Central memory CD4-positive, alpha-beta T cell (primary cell): Measurements from ENCODE around the gene STRBP.
"Not testable (repeated sequence)": the region's sequence is repeated elsewhere in the genome, so short reads cannot be mapped to it uniquely, and the experiment has no call there.

ENCODE experiments used
- DNase-seq: peaks from one replicate; pipeline ENCODE4 v3.0.0; 2022

STRBP gene

GRCh38 chr9:123186029-123186428 lies 82.4 kb downstream of the STRBP start:
- not testable (repeated sequence) for DNase-seq

- DNase-seq, result no peak
These were observed 91.4 kb downstream of the STRBP start for GRCh38 chr9:123176949-123177348.

GRCh38 chr9:123175854-123176629 lies 92.3 kb downstream of the STRBP start:
- DNase-seq, result no peak

GRCh38 chr9:123174887-123175518 lies 93.4 kb downstream of the STRBP start:
- DNase-seq, result no peak

- no peak for DNase-seq
These were observed 94.3 kb downstream of the STRBP start for GRCh38 chr9:123174079-123174478.

- DNase-seq, result no peak
These were observed 98.5 kb downstream of the STRBP start for GRCh38 chr9:123169926-123170325.

GRCh38 chr9:123168586-123168985 lies 99.8 kb downstream of the STRBP start:
- no peak for DNase-seq

- DNase-seq, result no peak
These were observed 100.9 kb downstream of the STRBP start for GRCh38 chr9:123167474-123167873.

GRCh38 chr9:123165813-123166212 lies 102.6 kb downstream of the STRBP start:
- no peak for DNase-seq

GRCh38 chr9:123164285-123164684 lies 104.1 kb downstream of the STRBP start:
- no peak for DNase-seq

- DNase-seq, result no peak
These were observed 105.5 kb downstream of the STRBP start for GRCh38 chr9:123162791-123163345.

GRCh38 chr9:123162360-123162759 lies 106.0 kb downstream of the STRBP start:
- no peak for DNase-seq

- no peak for DNase-seq
These were observed 111.2 kb downstream of the STRBP start for GRCh38 chr9:123157221-123157620.

GRCh38 chr9:123150708-123151503 lies 117.5 kb downstream of the STRBP start:
- DNase-seq, result no peak

- no peak for DNase-seq
These were observed 119.3 kb downstream of the STRBP start for GRCh38 chr9:123149067-123149466.

- DNase-seq, result no peak
These were observed 130.2 kb downstream of the STRBP start for GRCh38 chr9:123138163-123138562.

- no peak for DNase-seq
These were observed 133.0 kb downstream of the STRBP start for GRCh38 chr9:123135430-123135829.

- no peak for DNase-seq
These were observed 135.7 kb downstream of the STRBP start for GRCh38 chr9:123132696-123133095.

GRCh38 chr9:123131993-123132392 lies 136.4 kb downstream of the STRBP start:
- DNase-seq, result no peak

GRCh38 chr9:123131258-123131657 lies 137.1 kb downstream of the STRBP start:
- no peak for DNase-seq

GRCh38 chr9:123129423-123129822 lies 139.0 kb downstream of the STRBP start:
- DNase-seq, result no peak

GRCh38 chr9:123128591-123128990 lies 139.8 kb downstream of the STRBP start:
- no peak for DNase-seq

- no peak for DNase-seq
These were observed 140.8 kb downstream of the STRBP start for GRCh38 chr9:123127512-123128075.
